Suprapubic skin (tissue), 4 donors: ENCODE data around the gene NFYC. TPM values are rescaled to one million over a fixed set of nuclear protein-coding genes. Genes with fewer than 3 reads are reported as not detected.

Source experiments
- DNase-seq, 2 donors: peaks; one replicate each; pipeline ENCODE4 v3.0.0-alpha.2; 2019; ENCODE audit warnings: low spot score in 2 of 2
- H3K27ac ChIP-seq: fragments of 200-600 bp; sonication (generic); one replicate; pipeline ENCODE4 v1.5.1; 2019
- H3K27me3 ChIP-seq: fragments of 200-600 bp; sonication (generic); one replicate; pipeline ENCODE4 v1.5.1; 2019
- H3K36me3 ChIP-seq: fragments of 200-600 bp; sonication (generic); one replicate; pipeline ENCODE4 v1.5.1; 2019
- H3K4me1 ChIP-seq: fragments of 200-600 bp; sonication (generic); one replicate; pipeline ENCODE4 v1.5.1; 2019
- H3K4me3 ChIP-seq: fragments of 200-600 bp; sonication (generic); one replicate; pipeline ENCODE4 v1.5.1; 2019; ENCODE audit warnings: mild to moderate bottlenecking
- H3K9me3 ChIP-seq: fragments of 200-600 bp; sonication (generic); one replicate; pipeline ENCODE4 v1.5.1; 2019
- EP300 ChIP-seq: sonication (generic); formaldehyde crosslinking; IDR thresholded peaks from one replicate; pipeline ENCODE4 v1.6.1; 2017; ENCODE audit warnings: antibody characterized with exemption
- POLR2A ChIP-seq, 2 donors: fragments of 450-650 bp; IDR thresholded peaks; one replicate each; pipeline ENCODE4 v1.6.1; 2017; ENCODE audit warnings: antibody characterized with exemption in 2 of 2, mild to moderate bottlenecking in 2 of 2, moderate library complexity in 2 of 2
- POLR2AphosphoS5 ChIP-seq, 3 donors: sonication (generic); formaldehyde crosslinking; IDR thresholded peaks; one replicate each; pipeline ENCODE4 v1.6.1; 2017; ENCODE audit warnings: antibody characterized with exemption in 3 of 3
- whole genome bisulfite sequencing: methylation state at CpG from one replicate; pipeline ENCODE4 v1.1.5; 2018; 5-methylcytosine and 5-hydroxymethylcytosine counted together
- total RNA-seq, 4 donors: library from RNA; depleted of rRNA; stranded (reverse); fragments of >200 nt; gene quantifications; one replicate each; pipeline ENCODE4 v1.1.0, GENCODE V29; 2016
- TF ChIP-seq, protein P1 (sequence below), 2 donors: fragments of 200-600 bp in 1 of 2; fragments of 450-650 bp in 1 of 2; sonication (generic) in 1 of 2; IDR thresholded peaks; one replicate each; pipeline ENCODE4 v1.5.1; 2016 to 2019; ENCODE audit warnings: antibody characterized with exemption in 2 of 2, mild to moderate bottlenecking in 1 of 2, moderate library complexity in 1 of 2

NFYC gene
- total RNA-seq, 4 donors from 2014 or later, result 62.9 to 111 (median 83.5) TPM

GRCh38 chr1:40757084-40757483 lies 65.6 kb downstream of the NFYC start:
- 87% methylated on average over 7 of the region's 8 CpGs for WGBS
- H3K9me3 ChIP-seq, result no peaks in the 10 kb centered on the region
- TF ChIP-seq POLR2AphosphoS5 (IDR thresholded peaks at IDR 0.05) (no peak), POLR2A (IDR thresholded peaks at IDR 0.05) (no peak), EP300 (no peak)
- TF ChIP-seq, protein P1, sequence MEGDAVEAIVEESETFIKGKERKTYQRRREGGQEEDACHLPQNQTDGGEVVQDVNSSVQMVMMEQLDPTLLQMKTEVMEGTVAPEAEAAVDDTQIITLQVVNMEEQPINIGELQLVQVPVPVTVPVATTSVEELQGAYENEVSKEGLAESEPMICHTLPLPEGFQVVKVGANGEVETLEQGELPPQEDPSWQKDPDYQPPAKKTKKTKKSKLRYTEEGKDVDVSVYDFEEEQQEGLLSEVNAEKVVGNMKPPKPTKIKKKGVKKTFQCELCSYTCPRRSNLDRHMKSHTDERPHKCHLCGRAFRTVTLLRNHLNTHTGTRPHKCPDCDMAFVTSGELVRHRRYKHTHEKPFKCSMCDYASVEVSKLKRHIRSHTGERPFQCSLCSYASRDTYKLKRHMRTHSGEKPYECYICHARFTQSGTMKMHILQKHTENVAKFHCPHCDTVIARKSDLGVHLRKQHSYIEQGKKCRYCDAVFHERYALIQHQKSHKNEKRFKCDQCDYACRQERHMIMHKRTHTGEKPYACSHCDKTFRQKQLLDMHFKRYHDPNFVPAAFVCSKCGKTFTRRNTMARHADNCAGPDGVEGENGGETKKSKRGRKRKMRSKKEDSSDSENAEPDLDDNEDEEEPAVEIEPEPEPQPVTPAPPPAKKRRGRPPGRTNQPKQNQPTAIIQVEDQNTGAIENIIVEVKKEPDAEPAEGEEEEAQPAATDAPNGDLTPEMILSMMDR (IDR thresholded peaks at IDR 0.05), result no peak
- peaks cover 14% of the 10 kb centered on the region for H3K4me1 ChIP-seq
- H3K4me3 ChIP-seq, result no peak overlapping the region
- peaks cover 90% of the 10 kb centered on the region for H3K36me3 ChIP-seq
- no peak for DNase-seq
- H3K27me3 ChIP-seq, result no peaks in the 10 kb centered on the region
- H3K27ac ChIP-seq, result no peak overlapping the region

DNA sequence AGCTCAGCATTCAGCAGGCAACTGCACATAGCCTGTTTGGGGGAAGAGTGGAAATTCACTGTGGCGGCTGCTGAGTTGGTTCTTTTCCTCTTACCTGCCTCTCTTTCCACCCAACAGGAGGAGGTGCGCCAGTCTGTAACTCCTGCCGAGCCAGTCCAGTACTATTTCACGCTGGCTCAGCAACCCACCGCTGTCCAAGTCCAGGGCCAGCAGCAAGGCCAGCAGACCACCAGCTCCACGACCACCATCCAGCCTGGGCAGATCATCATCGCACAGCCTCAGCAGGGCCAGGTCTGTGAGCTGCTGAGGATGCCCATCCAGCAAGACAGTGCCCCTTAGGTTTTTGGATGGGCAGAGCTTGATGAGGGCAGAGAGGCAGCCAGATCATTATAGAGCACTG lies 66.5 kb downstream of the NFYC start:
- Histone ChIP-seq H3K27me3 (no peaks in the 10 kb centered on the region), H3K9me3 (no peaks in the 10 kb centered on the region), H3K4me3 (no peak overlapping the region), H3K27ac (no peak overlapping the region), H3K36me3 (peaks cover 94% of the 10 kb centered on the region), H3K4me1 (peaks cover 14% of the 10 kb centered on the region)
- 100% methylated on average over 1 of the region's 7 CpGs for WGBS
- no peak for DNase-seq
- TF ChIP-seq, protein P1 (IDR thresholded peaks at IDR 0.05), result no peak
- no peak for TF ChIP-seq POLR2A (IDR thresholded peaks at IDR 0.05)

GRCh38 chr1:40758578-40759343 lies 67.3 kb downstream of the NFYC start:
- H3K4me3 ChIP-seq, result no peak overlapping the region
- no peaks in the 10 kb centered on the region for H3K27me3 ChIP-seq
- peaks cover 94% of the 10 kb centered on the region for H3K36me3 ChIP-seq
- peaks cover 14% of the 10 kb centered on the region for H3K4me1 ChIP-seq
- TF ChIP-seq EP300, result no peak
- TF ChIP-seq, protein P1 (IDR thresholded peaks at IDR 0.05), result no peak
- no peak for TF ChIP-seq POLR2AphosphoS5 (IDR thresholded peaks at IDR 0.05)
- TF ChIP-seq POLR2A (IDR thresholded peaks at IDR 0.05), result no peak
- no peak overlapping the region for H3K27ac ChIP-seq
- no peaks in the 10 kb centered on the region for H3K9me3 ChIP-seq
- WGBS, result 95% methylated on average over 6 of the region's 6 CpGs
- no peak for DNase-seq

DNA sequence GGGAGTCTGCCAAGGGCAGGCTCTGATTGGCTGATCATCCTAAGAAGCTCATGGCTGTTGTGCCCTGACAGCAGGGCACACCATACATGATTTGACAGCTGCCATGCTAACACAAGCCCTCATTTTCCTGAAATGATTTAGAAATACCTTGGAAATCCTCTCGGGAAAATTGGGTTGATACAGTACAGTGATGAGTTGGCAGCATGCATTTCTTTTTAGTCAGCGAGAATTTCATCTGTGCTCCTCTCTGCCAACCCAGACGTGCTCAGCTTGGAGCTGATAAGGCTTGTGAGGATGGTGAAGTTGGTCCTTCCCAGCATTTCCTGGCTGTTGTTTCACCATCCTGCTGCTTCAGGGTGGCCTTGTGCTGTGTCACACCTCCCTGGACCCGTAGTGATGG lies 69.5 kb downstream of the NFYC start:
- Histone ChIP-seq H3K36me3 (peaks cover 97% of the 10 kb centered on the region), H3K27ac (no peak overlapping the region), H3K4me1 (peaks cover 6% of the 10 kb centered on the region), H3K27me3 (no peaks in the 10 kb centered on the region), H3K9me3 (no peaks in the 10 kb centered on the region), H3K4me3 (no peak overlapping the region)
- TF ChIP-seq, protein P1 (IDR thresholded peaks at IDR 0.05), result no peak
- TF ChIP-seq EP300 (no peak), POLR2A (IDR thresholded peaks at IDR 0.05) (no peak), POLR2AphosphoS5 (IDR thresholded peaks at IDR 0.05) (no peak)
- DNase-seq, result no peak
- WGBS, result 77% methylated on average over 4 of the region's 4 CpGs

DNA sequence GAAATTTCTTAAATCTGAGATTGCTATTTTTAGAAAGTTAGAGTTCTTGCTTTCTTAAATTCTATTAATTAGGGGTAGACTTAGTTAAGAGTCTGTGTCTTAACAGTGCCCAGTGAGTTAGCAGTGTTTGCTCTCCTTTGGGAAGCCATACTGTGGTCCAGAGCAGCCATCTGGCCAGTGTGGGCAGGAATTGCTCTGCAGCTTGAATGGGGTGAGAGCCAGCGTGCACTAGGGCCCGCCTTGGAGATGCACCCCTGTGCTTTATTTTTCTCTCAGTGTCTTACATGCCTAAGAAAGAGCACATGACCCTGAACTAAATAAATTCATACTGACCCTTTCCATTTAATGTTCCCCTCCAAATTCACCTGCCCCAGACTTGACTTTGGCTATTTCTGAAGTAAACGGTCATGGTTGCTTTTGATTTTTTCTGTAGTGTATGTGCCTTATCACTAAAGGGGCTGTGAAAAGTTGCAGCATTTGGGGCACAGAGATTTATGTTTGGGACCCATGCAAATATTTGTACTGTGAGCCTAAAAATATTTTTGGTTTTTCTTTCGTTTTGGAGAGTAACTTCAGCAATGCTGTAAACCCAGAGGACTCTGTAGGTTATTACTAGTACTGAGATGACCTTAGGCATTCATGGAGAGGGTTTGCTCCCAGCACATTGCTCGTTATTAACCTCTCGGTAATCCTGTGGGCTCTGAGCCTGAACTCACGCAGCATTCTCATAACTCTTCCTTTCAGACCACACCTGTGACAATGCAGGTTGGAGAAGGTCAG lies 70.8 kb downstream of the NFYC start:
- 85% methylated on average over 7 of the region's 7 CpGs for WGBS
- Histone ChIP-seq H3K27ac (no peak overlapping the region), H3K4me1 (peaks cover 6% of the 10 kb centered on the region), H3K36me3 (peaks cover 95% of the 10 kb centered on the region), H3K9me3 (no peaks in the 10 kb centered on the region), H3K27me3 (no peaks in the 10 kb centered on the region), H3K4me3 (no peak overlapping the region)
- TF ChIP-seq, protein P1 (IDR thresholded peaks at IDR 0.05), result no peak
- TF ChIP-seq EP300 (no peak), POLR2A (IDR thresholded peaks at IDR 0.05) (no peak), POLR2AphosphoS5 (IDR thresholded peaks at IDR 0.05) (no peak)
- no peak for DNase-seq
